ENCODE measurements around the gene ITPKC. TPM values are rescaled to one million over a fixed set of nuclear protein-coding genes. Genes with fewer than 3 reads are reported as not detected.

The ITPKC gene
- total and polyA plus RNA-seq, 9 of the 15 experiments (the other 6 are each of a cell fraction or from before 2014, with no cell fraction given) = 0.08 to 9.3 (median 5.8) TPM

- TF ChIP-seq TSC22D4 (tag; IDR thresholded peaks at IDR 0.05) (no peak), SMARCC2 (IDR thresholded peaks at IDR 0.05; ENCODE audit: low read depth) (no peak), E2F3 (CRISPR knock-in tag; IDR thresholded peaks at IDR 0.05) (no peak), OTX1 (CRISPR knock-in tag; IDR thresholded peaks at IDR 0.05) (no peak), ESRRA (IDR thresholded peaks at IDR 0.05; ENCODE audit: borderline replicate concordance, low read depth) (no peak), RBM15 (IDR thresholded peaks at IDR 0.05; ENCODE audit: insufficient read depth, low read length) (no peak), SETDB1 (IDR thresholded peaks at IDR 0.05; ENCODE audit: low read length) (no peak), ZNF707 (CRISPR knock-in tag; conservative IDR thresholded peaks at IDR 0.05) (no peak), TAF1 (IDR thresholded peaks at IDR 0.05; ENCODE audit: control insufficient read depth, extremely low read depth, insufficient read depth, low read length, severe bottlenecking) (no peak), AFF1 (IDR thresholded peaks at IDR 0.05; ENCODE audit: low read depth in 1 of 2, partially characterized antibody in 2 of 2) (no peak), ZNF551 (CRISPR knock-in tag; IDR thresholded peaks at IDR 0.05) (no peak), EGR1 (conservative IDR thresholded peaks at IDR 0.05) (peak; percentile 67), MEF2D (tag; conservative IDR thresholded peaks at IDR 0.05; ENCODE audit: low read depth) (no peak), GABPA (tag; conservative IDR thresholded peaks at IDR 0.05; ENCODE audit: low read depth) (no peak), ZBTB2 (IDR thresholded peaks at IDR 0.05) (no peak)
Observed at GRCh38 chr19:40688987-40689338, 27.9 kb upstream of the ITPKC start (continued).
